Panc1 (cell line): Measurements from ENCODE around the gene SUPT6H. TPM values are rescaled to one million over a fixed set of nuclear protein-coding genes. Genes with fewer than 3 reads are reported as not detected.
A peak's percentile ranks its signal among the peaks of the same experiment; 100 is the strongest.

Experiments used
- ATAC-seq: fragments of 200-7000 bp; cut with Tn5 transposase; 2 replicates; pipeline ENCODE4 v1.9.1; 2020; ENCODE audit warnings: mild to moderate bottlenecking, moderate library complexity
- BruUV-seq: library from RNA; stranded (reverse); fragments of 400-500 nt; replicated peaks from 2 replicates; lab custom pipeline; 2021; lab: Mats Ljungman, UMichigan
- CTCF ChIA-PET: fragments of 300-600 bp; sonication (Branson Sonifier 250); formaldehyde crosslinking; loops from one replicate; lab custom pipeline; 2022; ENCODE audit warnings: antibody characterized with exemption; lab: Charles Lee
- POLR2A ChIA-PET: fragments of 300-600 bp; sonication (Branson Sonifier 250); formaldehyde crosslinking; loops from one replicate; lab custom pipeline; 2022; ENCODE audit warnings: antibody characterized with exemption; lab: Charles Lee
- DNase-seq: peaks from one replicate; pipeline ENCODE4 v3.0.0-alpha.2; 2010; ENCODE audit warnings: low read depth, low spot score
- H3K27ac ChIP-seq: 2 replicates; pipeline ENCODE4 v1.5.1; 2011; ENCODE audit warnings: mild to moderate bottlenecking, low read length, inconsistent platforms
- H3K27me3 ChIP-seq: fragments of 200-500 bp; sonication (Bioruptor generic); 2 replicates; pipeline ENCODE4 v1.6.0; 2014; ENCODE audit warnings: low read length, inconsistent platforms; ENCODE audit not compliant: control insufficient read depth, insufficient read depth
- H3K36me3 ChIP-seq: fragments of 200-500 bp; sonication (Bioruptor generic); 2 replicates; pipeline ENCODE4 v1.5.1; 2014; ENCODE audit warnings: inconsistent platforms, mild to moderate bottlenecking, low read length, moderate library complexity; ENCODE audit not compliant: control insufficient read depth, insufficient read depth
- H3K4me1 ChIP-seq: 2 replicates; pipeline ENCODE4 v1.5.1; 2011; ENCODE audit warnings: inconsistent platforms, mild to moderate bottlenecking, low read length, moderate library complexity; ENCODE audit not compliant: control insufficient read depth, insufficient read depth
- H3K4me3 ChIP-seq, 2 experiments: 2 replicates each; pipeline ENCODE4 v1.5.1; 2011 to 2012; ENCODE audit warnings: low read depth in 2 of 2, low read length in 2 of 2, mild to moderate bottlenecking in 2 of 2, inconsistent platforms in 1 of 2, moderate library complexity in 1 of 2
- H3K9me3 ChIP-seq: fragments of 200-500 bp; sonication (Bioruptor generic); 2 replicates; pipeline ENCODE4 v1.5.1; 2014; ENCODE audit warnings: low read depth, mild to moderate bottlenecking, inconsistent platforms, low read length, moderate library complexity; ENCODE audit not compliant: control insufficient read depth, insufficient read depth
- POLR2AphosphoS5 ChIP-seq: IDR thresholded peaks from 2 replicates; pipeline ENCODE4 v1.6.1; 2012; ENCODE audit warnings: mild to moderate bottlenecking, low read depth, low read length, moderate library complexity
- REST ChIP-seq, 2 experiments: IDR thresholded peaks; 2 replicates each; pipeline ENCODE4 v1.6.1; 2011 to 2012; ENCODE audit warnings: low read depth in 2 of 2, control low read depth in 1 of 2, low read length in 1 of 2, mild to moderate bottlenecking in 1 of 2, moderate library complexity in 1 of 2; ENCODE audit not compliant: insufficient read depth in 1 of 2
- SIN3A ChIP-seq: IDR thresholded peaks from 2 replicates; pipeline ENCODE4 v1.6.1; 2012; ENCODE audit warnings: low read depth, mild to moderate bottlenecking, low read length, moderate library complexity, borderline replicate concordance; ENCODE audit not compliant: insufficient read depth
- TCF7L2 ChIP-seq: IDR thresholded peaks from 2 replicates; pipeline ENCODE4 v1.6.1; 2011; ENCODE audit warnings: mild to moderate bottlenecking, low read depth, low read length, inconsistent platforms
- in situ Hi-C: cut with HindIII; loops from 2 replicates; pipeline ENCODE4 v1.10.0; 2016; ENCODE audit warnings: low sequenced_read_pairs, low pct_unique_long_range_greater_than_20kb
- intact Hi-C: fragments of 100-400 bp; cut with micrococcal nuclease; formaldehyde crosslinking; loops from one replicate; pipeline ENCODE4 v1.10.0; 2022; ENCODE audit not compliant: unreplicated experiment
- total RNA-seq: library from RNA; stranded (reverse); gene quantifications from one replicate; pipeline ENCODE4 v1.2.1, GENCODE V29; 2021; ENCODE audit not compliant: unreplicated experiment
- TF ChIP-seq, protein P1 (sequence below): fragments of 450-650 bp; IDR thresholded peaks from 2 replicates; pipeline ENCODE4 v1.5.1; 2017; ENCODE audit warnings: mild to moderate bottlenecking

SUPT6H gene
- total RNA-seq, 1 experiment from 2014 or later, result 108 TPM

DNA sequence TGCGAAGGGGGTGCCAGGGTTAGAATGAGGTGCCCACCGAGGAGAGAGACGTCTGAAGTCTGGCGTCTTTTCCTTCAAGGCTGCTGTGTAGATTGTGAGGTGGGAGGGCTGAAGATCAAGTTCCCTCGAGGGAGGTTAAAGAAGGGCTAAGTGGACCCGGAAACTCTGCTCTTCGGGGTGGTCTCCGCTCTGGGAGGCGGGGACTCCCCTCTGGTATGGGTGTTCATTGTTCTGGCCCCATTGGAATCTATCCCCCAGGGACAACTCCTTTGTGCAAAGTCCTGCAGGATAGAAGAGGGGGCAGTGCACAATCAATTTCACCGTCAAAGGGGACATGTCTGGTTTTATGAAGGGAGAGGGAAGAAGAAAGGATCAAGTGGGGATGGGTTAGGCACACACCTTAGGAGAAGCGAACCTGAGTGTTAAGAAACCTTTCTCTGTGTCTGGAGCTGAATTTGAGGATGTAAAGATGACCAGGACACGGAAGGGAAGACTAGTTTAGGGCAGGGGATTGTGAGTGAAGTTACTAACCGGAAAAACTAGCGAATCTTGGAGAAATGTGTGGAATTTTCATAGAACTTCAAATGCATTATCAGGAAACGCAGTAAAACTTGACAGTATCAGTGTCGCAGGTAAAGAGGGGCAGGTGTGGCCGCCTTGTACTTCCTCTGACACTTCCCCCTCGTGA, 56.5 kb downstream of the SUPT6H start:
- Histone ChIP-seq H3K27me3 (no peaks in the 10 kb centered on the region), H3K9me3 (no peaks in the 10 kb centered on the region), H3K36me3 (peaks cover 29% of the 10 kb centered on the region), H3K4me3 (peak overlapping the region; percentile 58 to 88), H3K4me1 (peaks cover 42% of the 10 kb centered on the region), H3K27ac (peak overlapping the region; percentile 99)
- DNase-seq, result no peak
- intact Hi-C loops (no loop called here), in situ Hi-C loops (no loop called here)
- ChIA-PET POLR2A (interaction anchor here (1.3 kb wide), 1 partner anchor 74 kb away, joined by 4 read pairs; the partner anchor contains the start of gene BLTP2), CTCF (no interaction called here)
- no peak for ATAC-seq
- TF ChIP-seq REST (IDR thresholded peaks at IDR 0.05; ENCODE audit: insufficient read depth in 1 of 2, low read depth in 2 of 2, low read length in 1 of 2), result no peak
- no peak; the same call in 1 of the 2 replicates for TF ChIP-seq POLR2AphosphoS5
- TF ChIP-seq, protein P1, sequence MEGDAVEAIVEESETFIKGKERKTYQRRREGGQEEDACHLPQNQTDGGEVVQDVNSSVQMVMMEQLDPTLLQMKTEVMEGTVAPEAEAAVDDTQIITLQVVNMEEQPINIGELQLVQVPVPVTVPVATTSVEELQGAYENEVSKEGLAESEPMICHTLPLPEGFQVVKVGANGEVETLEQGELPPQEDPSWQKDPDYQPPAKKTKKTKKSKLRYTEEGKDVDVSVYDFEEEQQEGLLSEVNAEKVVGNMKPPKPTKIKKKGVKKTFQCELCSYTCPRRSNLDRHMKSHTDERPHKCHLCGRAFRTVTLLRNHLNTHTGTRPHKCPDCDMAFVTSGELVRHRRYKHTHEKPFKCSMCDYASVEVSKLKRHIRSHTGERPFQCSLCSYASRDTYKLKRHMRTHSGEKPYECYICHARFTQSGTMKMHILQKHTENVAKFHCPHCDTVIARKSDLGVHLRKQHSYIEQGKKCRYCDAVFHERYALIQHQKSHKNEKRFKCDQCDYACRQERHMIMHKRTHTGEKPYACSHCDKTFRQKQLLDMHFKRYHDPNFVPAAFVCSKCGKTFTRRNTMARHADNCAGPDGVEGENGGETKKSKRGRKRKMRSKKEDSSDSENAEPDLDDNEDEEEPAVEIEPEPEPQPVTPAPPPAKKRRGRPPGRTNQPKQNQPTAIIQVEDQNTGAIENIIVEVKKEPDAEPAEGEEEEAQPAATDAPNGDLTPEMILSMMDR, result no peak
- no peak for TF ChIP-seq SIN3A
- no peak for TF ChIP-seq TCF7L2
- no TSS peak for BruUV-seq

DNA sequence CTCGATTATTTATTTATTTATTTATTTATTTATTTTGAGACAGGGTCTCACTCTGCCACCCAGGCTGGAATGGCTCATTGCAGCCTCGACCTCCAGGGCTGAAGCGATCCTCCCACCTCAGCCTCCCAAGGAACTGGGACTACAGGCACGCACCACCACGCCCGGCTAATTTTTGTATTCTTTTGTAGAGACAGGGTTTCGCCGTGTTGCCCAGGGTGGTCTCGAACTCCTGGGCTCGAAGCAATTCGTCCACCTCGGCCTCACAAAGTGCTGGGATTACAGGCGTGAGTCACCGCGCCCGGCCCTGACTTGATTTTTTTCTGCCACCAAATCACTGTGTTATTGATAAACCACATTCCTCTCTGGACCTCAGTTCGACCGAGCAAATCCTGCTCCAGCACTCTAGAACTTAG, 57.0 kb downstream of the SUPT6H start:
- BruUV-seq, result no TSS peak
- POLR2A ChIA-PET, result interaction anchor here (0.6 to 1.6 kb wide), 6 partner anchors 8 to 137 kb away, joined by 3 to 39 read pairs (median 4); partner anchors contain the start of genes BLTP2 and PROCA1
- H3K27ac ChIP-seq, result peak overlapping the region; percentile 99
- intact Hi-C loops (no loop called here), in situ Hi-C loops (no loop called here)
- H3K27me3 ChIP-seq, result no peaks in the 10 kb centered on the region
- TF ChIP-seq, protein P1, result no peak
- TF ChIP-seq REST (IDR thresholded peaks at IDR 0.05; ENCODE audit: insufficient read depth in 1 of 2, low read depth in 2 of 2, low read length in 1 of 2) (no peak), SIN3A (no peak), POLR2AphosphoS5 (no peak), TCF7L2 (no peak)
- peak; percentile 1 for ATAC-seq
- no peaks in the 10 kb centered on the region for H3K9me3 ChIP-seq
- no peak for DNase-seq
- peak overlapping the region; percentile 58 to 88 for H3K4me3 ChIP-seq
- peaks cover 32% of the 10 kb centered on the region for H3K36me3 ChIP-seq
- CTCF ChIA-PET, result interaction anchor here (0.6 to 1.0 kb wide), 5 partner anchors 9 to 543 kb away, joined by 3 to 11 read pairs (median 3); no protein-coding TSS in a partner anchor
- peaks cover 48% of the 10 kb centered on the region for H3K4me1 ChIP-seq
